Suprapubic skin (tissue), 4 donors: ENCODE measurements around the gene SZT2. TPM values are rescaled to one million over a fixed set of nuclear protein-coding genes. Genes with fewer than 3 reads are reported as not detected.
"Not testable (repeated sequence)": the region's sequence is repeated elsewhere in the genome, so short reads cannot be mapped to it uniquely, and the experiment has no call there.

ENCODE experiments used
- DNase-seq, 2 donors: peaks; one replicate each; pipeline ENCODE4 v3.0.0-alpha.2; 2019; ENCODE audit warnings: low spot score in 2 of 2
- H3K27ac ChIP-seq: fragments of 200-600 bp; sonication (generic); one replicate; pipeline ENCODE4 v1.5.1; 2019
- H3K27me3 ChIP-seq: fragments of 200-600 bp; sonication (generic); one replicate; pipeline ENCODE4 v1.5.1; 2019
- H3K36me3 ChIP-seq: fragments of 200-600 bp; sonication (generic); one replicate; pipeline ENCODE4 v1.5.1; 2019
- H3K4me1 ChIP-seq: fragments of 200-600 bp; sonication (generic); one replicate; pipeline ENCODE4 v1.5.1; 2019
- H3K4me3 ChIP-seq: fragments of 200-600 bp; sonication (generic); one replicate; pipeline ENCODE4 v1.5.1; 2019; ENCODE audit warnings: mild to moderate bottlenecking
- H3K9me3 ChIP-seq: fragments of 200-600 bp; sonication (generic); one replicate; pipeline ENCODE4 v1.5.1; 2019
- CTCF ChIP-seq, 2 donors: fragments of 200-600 bp in 1 of 2; fragments of 450-650 bp in 1 of 2; sonication (generic) in 1 of 2; IDR thresholded peaks; one replicate each; pipeline ENCODE4 v1.5.1; 2016 to 2019; ENCODE audit warnings: antibody characterized with exemption in 2 of 2, mild to moderate bottlenecking in 1 of 2, moderate library complexity in 1 of 2
- EP300 ChIP-seq: sonication (generic); formaldehyde crosslinking; IDR thresholded peaks from one replicate; pipeline ENCODE4 v1.6.1; 2017; ENCODE audit warnings: antibody characterized with exemption
- POLR2A ChIP-seq, 2 donors: fragments of 450-650 bp; IDR thresholded peaks; one replicate each; pipeline ENCODE4 v1.6.1; 2017; ENCODE audit warnings: antibody characterized with exemption in 2 of 2, mild to moderate bottlenecking in 2 of 2, moderate library complexity in 2 of 2
- POLR2AphosphoS5 ChIP-seq, 3 donors: sonication (generic); formaldehyde crosslinking; IDR thresholded peaks; one replicate each; pipeline ENCODE4 v1.6.1; 2017; ENCODE audit warnings: antibody characterized with exemption in 3 of 3
- WGBS: methylation state at CpG from one replicate; pipeline ENCODE4 v1.1.5; 2018; 5-methylcytosine and 5-hydroxymethylcytosine counted together
- total RNA-seq, 4 donors: library from RNA; depleted of rRNA; stranded (reverse); fragments of >200 nt; gene quantifications; one replicate each; pipeline ENCODE4 v1.1.0, GENCODE V29; 2016

SZT2 gene
- total RNA-seq, 4 donors from 2014 or later = 44.2 to 132 (median 65.5) TPM

- no peak for DNase-seq
- H3K27me3 ChIP-seq = no peaks in the 10 kb centered on the region
- no peaks in the 10 kb centered on the region for H3K9me3 ChIP-seq
- no peak overlapping the region for H3K27ac ChIP-seq
- H3K4me3 ChIP-seq = no peak overlapping the region
- peaks cover 25% of the 10 kb centered on the region for H3K4me1 ChIP-seq
- WGBS = 70% methylated on average over 7 of the region's 7 CpGs
- H3K36me3 ChIP-seq = peaks cover 19% of the 10 kb centered on the region
- no peak for TF ChIP-seq CTCF (IDR thresholded peaks at IDR 0.05)
- TF ChIP-seq EP300 = no peak
- no peak for TF ChIP-seq POLR2AphosphoS5 (IDR thresholded peaks at IDR 0.05)
- TF ChIP-seq POLR2A (IDR thresholded peaks at IDR 0.05) = no peak
Observed at GRCh38 chr1:43455213-43455889, 65.7 kb downstream of the SZT2 start.

GRCh38 chr1:43458379-43458778 is 68.7 kb downstream of the SZT2 start:
- H3K27ac ChIP-seq, DNase-seq, H3K4me3 ChIP-seq, H3K9me3 ChIP-seq, H3K27me3 ChIP-seq, H3K36me3 ChIP-seq: not testable (repeated sequence)
- WGBS = 72% methylated on average over 3 of the region's 3 CpGs
- peaks cover 14% of the 10 kb centered on the region for H3K4me1 ChIP-seq

- TF ChIP-seq POLR2AphosphoS5 (IDR thresholded peaks at IDR 0.05) (no peak), CTCF (IDR thresholded peaks at IDR 0.05) (no peak), EP300 (no peak), POLR2A (IDR thresholded peaks at IDR 0.05) (no peak)
Observed at GRCh38 chr1:43460988-43461693, 71.4 kb downstream of the SZT2 start.

GRCh38 chr1:43463479-43463878 is 73.8 kb downstream of the SZT2 start:
- 39% methylated on average over 2 of the region's 2 CpGs for WGBS
- H3K4me3 ChIP-seq = no peak overlapping the region
- H3K27ac ChIP-seq = no peak overlapping the region
- H3K9me3 ChIP-seq = no peaks in the 10 kb centered on the region
- H3K27me3 ChIP-seq = no peaks in the 10 kb centered on the region
- no peak for DNase-seq
- no peak for TF ChIP-seq POLR2AphosphoS5 (IDR thresholded peaks at IDR 0.05)
- no peak for TF ChIP-seq POLR2A (IDR thresholded peaks at IDR 0.05)
- no peak for TF ChIP-seq EP300
- no peak for TF ChIP-seq CTCF (IDR thresholded peaks at IDR 0.05)
- H3K36me3 ChIP-seq = no peaks in the 10 kb centered on the region
- no peaks in the 10 kb centered on the region for H3K4me1 ChIP-seq

More at GRCh38 chr1:43460988-43461693, 71.4 kb downstream of the SZT2 start:
- no peak for DNase-seq
- no peak overlapping the region for H3K27ac ChIP-seq
- WGBS = 90% methylated on average over 5 of the region's 5 CpGs
- H3K9me3 ChIP-seq = no peaks in the 10 kb centered on the region
- H3K36me3 ChIP-seq = no peaks in the 10 kb centered on the region
- H3K4me1 ChIP-seq = no peaks in the 10 kb centered on the region
- no peak overlapping the region for H3K4me3 ChIP-seq
- H3K27me3 ChIP-seq = no peaks in the 10 kb centered on the region

GRCh38 chr1:43464681-43465504 is 75.2 kb downstream of the SZT2 start:
- no peak for DNase-seq
- H3K36me3 ChIP-seq = no peaks in the 10 kb centered on the region
- 83% methylated on average over 13 of the region's 13 CpGs for whole genome bisulfite sequencing
- H3K4me1 ChIP-seq = no peaks in the 10 kb centered on the region
- no peaks in the 10 kb centered on the region for H3K9me3 ChIP-seq
- H3K27ac ChIP-seq = no peak overlapping the region
- TF ChIP-seq CTCF (IDR thresholded peaks at IDR 0.05) (no peak), EP300 (no peak), POLR2A (IDR thresholded peaks at IDR 0.05) (no peak), POLR2AphosphoS5 (IDR thresholded peaks at IDR 0.05) (no peak)
- H3K27me3 ChIP-seq = no peaks in the 10 kb centered on the region
- no peak overlapping the region for H3K4me3 ChIP-seq
